ENCODE results near the gene CEBPG. TPM values are rescaled to one million over a fixed set of nuclear protein-coding genes. Genes with fewer than 3 reads are reported as not detected.

Gene CEBPG
- polyA plus RNA-seq, 1 donor from 2014 or later, result 67.5 TPM

DNA sequence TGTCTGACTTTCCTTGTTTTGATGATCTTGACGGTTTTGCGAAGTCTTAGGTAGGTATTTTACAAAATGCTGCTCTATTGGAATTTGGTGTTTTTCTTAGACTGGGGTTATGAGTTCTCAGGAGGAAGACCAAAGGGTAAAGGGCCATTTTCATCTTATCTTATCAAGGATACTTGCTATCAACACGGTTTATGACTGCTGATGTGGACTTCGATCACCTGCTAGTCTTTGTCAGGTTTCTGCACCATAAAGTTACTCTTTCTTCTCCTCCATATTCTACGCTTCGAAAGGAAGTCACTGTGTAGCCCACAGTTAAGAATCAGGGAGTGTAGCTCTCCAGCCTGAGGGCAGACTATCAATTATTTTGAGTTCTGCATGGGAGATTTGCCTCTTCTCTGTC is 7.4 kb upstream of the CEBPG start:
- no peak overlapping the region for H3K27ac ChIP-seq (ENCODE audit: low read length)
- no peak overlapping the region for H3K4me2 ChIP-seq (ENCODE audit: low read length)
- TF ChIP-seq CTCF (IDR thresholded peaks at IDR 0.05; ENCODE audit: poor library complexity, severe bottlenecking) (no peak), POLR2AphosphoS5 (IDR thresholded peaks at IDR 0.05) (no peak), REST (IDR thresholded peaks at IDR 0.05; ENCODE audit: borderline replicate concordance) (no peak), MXI1 (conservative IDR thresholded peaks at IDR 0.05; ENCODE audit: poor library complexity, severe bottlenecking) (no peak), SMC3 (conservative IDR thresholded peaks at IDR 0.05; ENCODE audit: poor library complexity) (no peak), EZH2 (IDR thresholded peaks at IDR 0.05; ENCODE audit: borderline replicate concordance, insufficient read depth, low read length, poor library complexity, severe bottlenecking) (no peak), EP300 (conservative IDR thresholded peaks at IDR 0.05; ENCODE audit: poor library complexity, severe bottlenecking) (no peak), RAD21 (conservative IDR thresholded peaks at IDR 0.05) (no peak)

DNA sequence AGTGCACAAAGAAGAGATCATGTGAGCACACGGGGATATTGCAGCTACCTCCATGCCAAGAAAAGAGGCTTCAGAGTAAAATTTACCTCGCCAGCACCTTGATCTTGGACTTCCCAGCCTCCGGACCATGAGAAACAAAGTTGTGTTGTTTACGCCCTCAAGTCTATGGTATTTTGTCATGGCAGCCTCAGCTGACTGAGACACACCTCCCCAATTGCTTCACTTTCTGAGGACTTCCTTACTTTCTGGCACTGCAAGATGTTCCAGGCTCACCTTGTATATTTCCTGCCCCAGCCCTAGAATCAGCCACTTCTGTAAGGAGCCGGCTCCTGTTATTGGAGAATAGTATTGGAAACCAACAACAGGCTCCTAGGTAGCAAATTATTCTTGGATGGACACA is 6.6 kb upstream of the CEBPG start:
- H3K9ac ChIP-seq (ENCODE audit: low read length), result no peak overlapping the region
- no peaks in the 10 kb centered on the region for H3K79me2 ChIP-seq (replicated peaks; ENCODE audit: insufficient read depth, low read length)
- no peaks in the 10 kb centered on the region for H3K27me3 ChIP-seq (ENCODE audit: insufficient read depth, low read depth, low read length)
- no peaks in the 10 kb centered on the region for H4K20me1 ChIP-seq (ENCODE audit: insufficient read depth)
- TF ChIP-seq EZH2 (IDR thresholded peaks at IDR 0.05; ENCODE audit: borderline replicate concordance, insufficient read depth, low read length, poor library complexity, severe bottlenecking) (no peak), MXI1 (conservative IDR thresholded peaks at IDR 0.05; ENCODE audit: poor library complexity, severe bottlenecking) (no peak), EP300 (conservative IDR thresholded peaks at IDR 0.05; ENCODE audit: poor library complexity, severe bottlenecking) (no peak), CTCF (IDR thresholded peaks at IDR 0.05; ENCODE audit: poor library complexity, severe bottlenecking) (no peak), SMC3 (conservative IDR thresholded peaks at IDR 0.05; ENCODE audit: poor library complexity) (no peak), POLR2AphosphoS5 (IDR thresholded peaks at IDR 0.05) (no peak), REST (IDR thresholded peaks at IDR 0.05; ENCODE audit: borderline replicate concordance) (no peak), RAD21 (conservative IDR thresholded peaks at IDR 0.05) (no peak), TAF1 (IDR thresholded peaks at IDR 0.05; ENCODE audit: low read depth) (no peak)
- no peaks in the 10 kb centered on the region for H3K9me2 ChIP-seq (ENCODE audit: insufficient read depth, low read length)
- H3F3A ChIP-seq (ENCODE audit: insufficient read depth, low read length, poor library complexity, severe bottlenecking), result no peaks in the 10 kb centered on the region
- H3K36me3 ChIP-seq (ENCODE audit: insufficient read depth, low read length), result no peaks in the 10 kb centered on the region
- no peak overlapping the region for H3K4me3 ChIP-seq (ENCODE audit: low read length)
- H2AFZ ChIP-seq (ENCODE audit: low read depth, low read length), result no peak overlapping the region
- H3K27ac ChIP-seq (ENCODE audit: low read length), result no peak overlapping the region
- H3K4me2 ChIP-seq (ENCODE audit: low read length), result no peak overlapping the region
- no peaks in the 10 kb centered on the region for H3K9me3 ChIP-seq (ENCODE audit: low read length)

More for the DNA sequence above, 7.4 kb upstream of the CEBPG start:
- Histone ChIP-seq H3K4me3 (ENCODE audit: low read length) (no peak overlapping the region), H3K27me3 (ENCODE audit: insufficient read depth, low read depth, low read length) (no peaks in the 10 kb centered on the region), H3K36me3 (ENCODE audit: insufficient read depth, low read length) (no peaks in the 10 kb centered on the region), H3K9ac (ENCODE audit: low read length) (no peak overlapping the region), H3K9me3 (ENCODE audit: low read length) (no peaks in the 10 kb centered on the region), H2AFZ (ENCODE audit: low read depth, low read length) (no peak overlapping the region), H4K20me1 (ENCODE audit: insufficient read depth) (no peaks in the 10 kb centered on the region), H3F3A (ENCODE audit: insufficient read depth, low read length, poor library complexity, severe bottlenecking) (no peaks in the 10 kb centered on the region), H3K9me2 (ENCODE audit: insufficient read depth, low read length) (no peaks in the 10 kb centered on the region), H3K79me2 (replicated peaks; ENCODE audit: insufficient read depth, low read length) (no peaks in the 10 kb centered on the region)
